BJ (cell line): ENCODE measurements around the gene BRINP2. TPM values are rescaled to one million over a fixed set of nuclear protein-coding genes. Genes with fewer than 3 reads are reported as not detected.

ENCODE experiments used
- CTCF ChIA-PET: fragments of 350-600 bp; formaldehyde crosslinking; extraction: SDS; loops from one replicate; lab custom pipeline; 2021; ENCODE audit warnings: antibody characterized with exemption, inconsistent platforms; lab: Yijun Ruan, JAX
- POLR2A ChIA-PET: fragments of 300-600 bp; sonication (Branson Sonifier 250); formaldehyde crosslinking; extraction: SDS; loops from one replicate; lab custom pipeline; 2021; ENCODE audit warnings: antibody characterized with exemption; lab: Charles Lee
- DNase-seq: peaks from one replicate; pipeline ENCODE4 v3.0.0-alpha.2; 2011; ENCODE audit warnings: low read depth
- H3K27me3 ChIP-seq: 2 replicates; pipeline ENCODE4 v1.6.0; 2011; ENCODE audit warnings: low read length; ENCODE audit not compliant: control insufficient read depth, insufficient read depth
- H3K36me3 ChIP-seq: 2 replicates; pipeline ENCODE4 v1.5.1; 2011; ENCODE audit warnings: low read length; ENCODE audit not compliant: control insufficient read depth, insufficient read depth
- H3K4me3 ChIP-seq: 2 replicates; pipeline ENCODE4 v1.5.1; 2011; ENCODE audit warnings: low read depth, mild to moderate bottlenecking, control low read depth, low read length
- polyA plus RNA-seq: library from polyadenylated mRNA; depleted of rRNA; stranded (reverse); fragments of >200 nt; gene quantifications from 2 replicates; pipeline ENCODE4 v1.2.3, GENCODE V29; 2011
- TF ChIP-seq, protein P1 (sequence below): IDR thresholded peaks from 2 replicates; pipeline ENCODE4 v1.5.1; 2011; ENCODE audit warnings: low read depth, mild to moderate bottlenecking, control low read depth, inconsistent platforms, low read length, moderate library complexity; ENCODE audit not compliant: insufficient read depth

The BRINP2 gene
- polyA plus RNA-seq, 1 experiment = 0.02 TPM

- TF ChIP-seq, protein P1, sequence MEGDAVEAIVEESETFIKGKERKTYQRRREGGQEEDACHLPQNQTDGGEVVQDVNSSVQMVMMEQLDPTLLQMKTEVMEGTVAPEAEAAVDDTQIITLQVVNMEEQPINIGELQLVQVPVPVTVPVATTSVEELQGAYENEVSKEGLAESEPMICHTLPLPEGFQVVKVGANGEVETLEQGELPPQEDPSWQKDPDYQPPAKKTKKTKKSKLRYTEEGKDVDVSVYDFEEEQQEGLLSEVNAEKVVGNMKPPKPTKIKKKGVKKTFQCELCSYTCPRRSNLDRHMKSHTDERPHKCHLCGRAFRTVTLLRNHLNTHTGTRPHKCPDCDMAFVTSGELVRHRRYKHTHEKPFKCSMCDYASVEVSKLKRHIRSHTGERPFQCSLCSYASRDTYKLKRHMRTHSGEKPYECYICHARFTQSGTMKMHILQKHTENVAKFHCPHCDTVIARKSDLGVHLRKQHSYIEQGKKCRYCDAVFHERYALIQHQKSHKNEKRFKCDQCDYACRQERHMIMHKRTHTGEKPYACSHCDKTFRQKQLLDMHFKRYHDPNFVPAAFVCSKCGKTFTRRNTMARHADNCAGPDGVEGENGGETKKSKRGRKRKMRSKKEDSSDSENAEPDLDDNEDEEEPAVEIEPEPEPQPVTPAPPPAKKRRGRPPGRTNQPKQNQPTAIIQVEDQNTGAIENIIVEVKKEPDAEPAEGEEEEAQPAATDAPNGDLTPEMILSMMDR = no peak
- Histone ChIP-seq H3K36me3 (no peaks in the 10 kb centered on the region), H3K4me3 (no peak overlapping the region), H3K27me3 (no peaks in the 10 kb centered on the region)
- ChIA-PET CTCF (interaction anchor here (1.4 kb wide), 1 partner anchor 94 kb away, joined by 5 read pairs; no protein-coding TSS in a partner anchor), POLR2A (no interaction called here)
- no peak for DNase-seq
Measured at GRCh38 chr1:177275736-177276135, 105.0 kb downstream of the BRINP2 start.

DNA sequence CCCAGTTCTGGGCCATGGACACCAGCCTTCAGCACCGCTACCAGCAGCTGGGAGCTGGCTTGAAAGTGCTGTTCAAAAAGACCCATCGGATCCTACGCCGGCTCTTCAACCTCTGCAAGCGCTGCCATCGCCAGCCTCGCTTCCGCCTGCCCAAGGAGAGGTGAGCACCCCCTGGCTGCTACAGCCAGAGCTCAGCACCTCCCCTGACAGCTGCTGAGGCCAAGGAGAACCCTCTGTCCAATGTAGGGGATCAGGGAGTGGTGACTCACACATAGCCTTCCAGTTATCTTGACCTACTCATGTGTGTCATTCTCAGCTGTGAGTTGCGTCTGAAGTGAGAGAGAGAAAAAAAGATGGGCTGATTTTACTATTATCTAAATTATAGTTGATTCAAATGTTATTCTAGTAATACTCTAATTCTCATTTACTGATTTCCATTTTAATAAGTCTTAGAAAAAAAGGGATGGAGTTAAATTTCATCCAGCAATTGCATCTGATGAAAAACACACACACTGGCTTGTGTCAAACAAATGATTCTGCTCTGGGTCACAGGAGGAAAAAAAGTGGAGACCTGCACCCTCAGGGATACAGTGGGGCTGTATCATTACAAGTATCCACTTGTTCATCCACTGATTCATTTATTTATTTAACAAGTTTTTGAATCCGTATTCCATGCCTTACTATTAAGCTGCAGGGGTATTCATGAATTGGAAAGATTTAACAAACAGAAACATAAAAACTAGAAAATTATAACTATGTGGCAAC lies 108.0 kb downstream of the BRINP2 start:
- no peaks in the 10 kb centered on the region for H3K36me3 ChIP-seq
- H3K4me3 ChIP-seq = no peak overlapping the region
- 0 out of 2 replicates have a peak, but pooled peaks cover 2% of the 10 kb centered on the region for H3K27me3 ChIP-seq
- CTCF ChIA-PET = interaction anchor here (1.4 kb wide), 1 partner anchor 22 kb away, joined by 4 read pairs; no protein-coding TSS in a partner anchor
- TF ChIP-seq, protein P1 = no peak
- DNase-seq = no peak
- POLR2A ChIA-PET = no interaction called here

DNA sequence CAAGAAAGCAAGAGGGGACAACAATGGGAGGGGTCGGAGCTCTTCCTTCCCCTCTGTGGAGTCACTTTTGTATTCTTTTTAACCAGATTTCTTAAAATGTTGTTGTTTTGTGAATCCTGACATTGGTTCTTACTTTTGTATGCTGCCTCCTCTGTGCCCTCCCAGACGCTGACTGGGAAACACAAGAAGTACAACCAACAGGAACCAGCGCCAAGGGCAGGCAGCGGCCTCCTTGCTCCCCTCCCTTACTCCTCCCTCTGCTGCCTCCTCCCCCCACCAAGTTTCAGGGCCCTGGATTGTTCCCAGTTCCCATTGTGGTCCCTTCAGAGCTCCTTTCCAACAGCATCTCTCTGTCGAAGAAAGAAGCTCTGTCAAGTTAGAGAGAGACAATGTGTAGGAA lies 111.1 kb downstream of the BRINP2 start:
- H3K4me3 ChIP-seq = no peak overlapping the region
- no peaks in the 10 kb centered on the region for H3K36me3 ChIP-seq
- TF ChIP-seq, protein P1 = no peak
- H3K27me3 ChIP-seq = 0 out of 2 replicates have a peak, but pooled peaks cover 2% of the 10 kb centered on the region
- ChIA-PET CTCF (interaction anchor here (0.8 to 3.1 kb wide), 2 partner anchors 26 to 100 kb away, joined by 3 to 7 read pairs; no protein-coding TSS in a partner anchor), POLR2A (no interaction called here)
- DNase-seq = no peak

DNA sequence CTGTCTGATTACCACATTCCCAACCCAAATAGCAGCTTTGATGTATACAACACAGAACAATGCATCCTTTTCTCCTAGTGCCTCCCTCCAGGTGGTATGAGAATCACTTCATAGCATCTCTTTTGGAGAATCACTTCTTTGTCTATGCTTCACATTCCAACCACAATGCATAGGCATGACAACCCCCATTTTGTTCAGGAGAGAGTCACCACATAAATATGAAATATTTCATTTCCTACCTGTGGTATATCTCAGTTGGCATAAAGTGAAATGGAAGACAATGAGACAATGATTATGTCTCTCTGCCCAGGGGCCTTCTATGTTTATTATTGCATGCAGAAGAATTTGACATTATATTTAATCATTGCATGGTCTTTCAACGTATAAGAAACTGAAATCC lies 112.2 kb downstream of the BRINP2 start:
- H3K27me3 ChIP-seq = 0 out of 2 replicates have a peak, but pooled peaks cover 2% of the 10 kb centered on the region
- no peaks in the 10 kb centered on the region for H3K36me3 ChIP-seq
- DNase-seq = no peak
- TF ChIP-seq, protein P1 = no peak
- ChIA-PET POLR2A (no interaction called here), CTCF (interaction anchor here (3.1 kb wide), 1 partner anchor 27 kb away, joined by 7 read pairs; no protein-coding TSS in a partner anchor)
- no peak overlapping the region for H3K4me3 ChIP-seq

- Histone ChIP-seq H3K4me3 (no peak overlapping the region), H3K36me3 (no peaks in the 10 kb centered on the region), H3K27me3 (0 out of 2 replicates have a peak, but pooled peaks cover 2% of the 10 kb centered on the region)
- ChIA-PET CTCF (interaction anchor here (3.1 kb wide), 1 partner anchor 28 kb away, joined by 7 read pairs; no protein-coding TSS in a partner anchor), POLR2A (no interaction called here)
- no peak for DNase-seq
- TF ChIP-seq, protein P1 = no peak
Measured at GRCh38 chr1:177283380-177283779, 112.6 kb downstream of the BRINP2 start.
